Stimulated activated CD4-positive, alpha-beta T cell treated with anti-CD3 and anti-CD28 coated beads, Interleukin-12 subunit alpha, Interleukin-12 subunit beta, amount 100 ng/mL, for 24 hours (primary cell): ENCODE results near the gene IL1RN.

Experiments used
- DNase-seq, 2 experiments: peaks; one replicate each; pipeline ENCODE4 v3.0.0-alpha.2; 2020; ENCODE audit warnings: low read depth in 2 of 2

The IL1RN gene

GRCh38 chr2:113127646-113128570, 510 bp downstream of the IL1RN start:
- DNase-seq: no peak

GRCh38 chr2:113129519-113130078, 2.2 kb downstream of the IL1RN start:
- DNase-seq: no peak

DNA sequence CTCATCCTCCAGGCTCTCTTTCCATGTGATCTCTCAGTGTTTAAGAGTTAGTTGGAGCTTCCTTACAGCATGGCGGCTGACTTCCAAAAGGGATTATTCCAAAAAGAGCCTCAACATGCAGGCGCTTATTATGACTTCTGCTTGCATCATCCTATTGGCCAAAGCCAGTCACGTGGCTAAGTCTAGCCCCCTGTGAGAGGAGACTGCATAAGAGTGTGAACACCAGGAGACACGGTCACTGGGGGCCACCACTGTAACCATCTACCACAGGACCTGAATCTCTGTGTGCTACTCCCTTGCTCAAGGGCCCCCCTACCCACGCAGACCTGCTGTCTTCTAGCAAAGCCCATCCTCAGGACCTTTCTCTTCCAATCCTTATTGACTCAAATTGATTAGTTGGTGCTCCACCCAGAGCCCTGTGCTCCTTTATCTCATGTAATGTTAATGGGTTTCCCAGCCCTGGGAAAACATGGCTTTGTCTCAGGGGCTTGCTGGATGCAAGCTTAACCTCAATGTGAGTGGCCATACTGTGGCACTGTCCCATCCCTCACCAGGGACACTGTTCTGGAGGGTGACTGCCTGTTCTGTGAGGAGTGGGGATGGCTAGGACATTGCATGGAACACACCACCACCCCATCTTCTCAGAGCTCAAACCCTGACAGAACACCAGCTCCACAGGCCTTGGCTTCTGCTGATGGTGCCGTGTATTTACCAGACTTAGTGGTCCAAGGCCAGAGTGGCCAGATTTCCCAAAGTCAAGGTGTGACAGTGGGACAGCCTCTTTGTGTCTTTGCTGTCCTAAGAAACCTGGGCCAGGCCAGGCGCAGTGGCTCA, 4.2 kb downstream of the IL1RN start:
- no peak for DNase-seq

DNA sequence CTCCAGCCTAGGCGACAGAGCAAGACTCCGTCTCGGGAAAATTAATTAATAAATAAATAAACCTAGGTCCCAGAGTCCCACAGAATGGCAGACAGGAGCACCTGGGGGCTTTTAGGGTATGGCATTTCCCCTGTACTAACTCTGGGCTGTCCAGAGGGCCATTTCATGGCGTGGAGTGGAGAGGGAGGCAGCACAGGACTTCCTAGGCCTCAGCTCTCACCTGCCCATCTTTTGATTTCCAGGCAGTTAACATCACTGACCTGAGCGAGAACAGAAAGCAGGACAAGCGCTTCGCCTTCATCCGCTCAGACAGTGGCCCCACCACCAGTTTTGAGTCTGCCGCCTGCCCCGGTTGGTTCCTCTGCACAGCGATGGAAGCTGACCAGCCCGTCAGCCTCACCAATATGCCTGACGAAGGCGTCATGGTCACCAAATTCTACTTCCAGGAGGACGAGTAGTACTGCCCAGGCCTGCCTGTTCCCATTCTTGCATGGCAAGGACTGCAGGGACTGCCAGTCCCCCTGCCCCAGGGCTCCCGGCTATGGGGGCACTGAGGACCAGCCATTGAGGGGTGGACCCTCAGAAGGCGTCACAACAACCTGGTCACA, 5.1 kb downstream of the IL1RN start:
- DNase-seq: no peak

- no peak for DNase-seq
Observed at GRCh38 chr2:113133704-113134598, 6.6 kb downstream of the IL1RN start.

DNA sequence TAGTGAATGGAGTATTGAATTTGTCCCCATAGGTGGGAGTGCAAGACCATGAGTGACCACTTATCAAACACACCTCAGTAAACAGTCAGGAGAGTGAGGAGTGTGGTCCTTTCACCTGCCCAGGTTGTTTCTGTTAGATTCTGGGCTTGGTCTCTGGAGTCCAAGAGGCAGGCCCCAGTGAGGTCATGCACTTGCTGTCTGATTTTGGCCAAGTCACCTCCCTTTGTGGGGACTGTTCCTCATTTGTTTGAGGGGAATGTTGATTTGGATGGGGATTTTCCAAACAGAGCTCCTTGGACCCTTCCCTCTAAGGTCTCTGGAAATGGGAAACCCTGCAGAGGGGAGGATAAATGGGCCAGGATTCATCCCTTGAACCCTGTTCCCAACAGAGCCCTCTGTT, 7.3 kb downstream of the IL1RN start:
- DNase-seq: no peak

- no peak for DNase-seq
Observed at GRCh38 chr2:113135317-113135716, 7.9 kb downstream of the IL1RN start.

DNA sequence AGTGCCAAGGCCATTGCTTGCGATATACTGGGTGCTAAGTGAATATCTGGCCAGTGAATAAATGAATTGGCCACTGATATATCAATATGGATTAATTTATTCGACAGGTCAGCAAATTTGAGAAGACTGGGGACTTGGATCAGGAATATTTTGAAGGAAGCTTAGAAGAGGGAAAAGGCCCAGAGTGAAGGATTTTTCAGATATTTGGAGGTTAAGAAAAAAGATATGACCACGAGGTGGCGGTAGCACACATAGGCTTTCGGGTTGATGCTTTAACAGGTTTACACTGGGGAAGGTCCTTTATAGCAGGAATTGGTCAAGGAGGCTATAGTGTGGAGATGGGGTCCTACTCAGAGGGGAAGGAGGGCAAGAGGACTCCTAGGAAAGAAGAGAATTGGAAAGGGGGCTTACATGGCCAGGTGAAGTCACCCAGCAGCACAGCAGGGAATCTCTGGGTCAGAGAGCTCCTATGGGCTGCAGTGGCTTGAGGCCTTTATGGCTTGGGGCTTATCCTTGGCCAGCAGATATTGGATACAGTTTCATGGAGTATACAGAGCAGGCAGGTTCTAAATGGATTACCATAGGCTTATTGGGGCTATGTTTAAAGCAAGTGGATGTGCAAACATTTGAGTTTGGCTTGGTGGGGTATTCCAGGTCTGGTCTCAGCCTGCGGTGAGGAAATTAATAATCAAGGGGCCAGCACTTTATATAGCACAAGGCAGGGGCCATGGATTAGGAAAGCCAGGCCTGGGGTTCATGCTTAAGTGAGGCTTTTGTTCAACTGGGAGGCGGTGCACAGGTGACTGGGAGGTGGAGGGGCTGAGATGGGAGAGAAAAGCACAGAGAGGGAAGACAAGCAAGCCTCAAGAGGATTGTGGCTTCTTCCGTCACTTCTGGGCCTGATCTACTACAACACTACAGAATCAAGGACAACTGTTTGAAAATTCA, 9.7 kb downstream of the IL1RN start:
- DNase-seq: no peak

- DNase-seq: no peak
Observed at GRCh38 chr2:113137827-113138226, 10.4 kb downstream of the IL1RN start.

- DNase-seq: no peak
Observed at GRCh38 chr2:113138428-113139322, 11.3 kb downstream of the IL1RN start.

DNA sequence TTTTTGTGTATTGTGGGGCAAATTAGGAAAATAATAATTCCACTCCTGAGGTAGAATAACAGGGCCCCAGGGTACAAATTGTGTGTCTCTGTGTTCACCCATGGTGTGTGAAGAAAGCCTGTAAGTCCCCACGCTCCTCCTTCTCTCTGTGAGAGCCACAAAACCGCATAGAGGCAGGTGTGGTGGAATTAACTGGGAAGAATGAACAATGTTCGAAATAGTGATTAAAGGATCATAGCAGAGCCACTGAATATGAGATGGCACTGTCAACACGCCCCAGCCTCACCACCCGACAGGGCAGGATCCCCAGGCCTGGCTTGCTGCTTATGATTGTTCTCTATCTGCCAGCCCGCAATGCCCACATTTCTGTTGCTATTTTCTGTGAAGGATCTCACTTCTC, 14.1 kb downstream of the IL1RN start:
- DNase-seq: no peak

GRCh38 chr2:113142290-113142689, 14.9 kb downstream of the IL1RN start:
- DNase-seq: no peak

DNA sequence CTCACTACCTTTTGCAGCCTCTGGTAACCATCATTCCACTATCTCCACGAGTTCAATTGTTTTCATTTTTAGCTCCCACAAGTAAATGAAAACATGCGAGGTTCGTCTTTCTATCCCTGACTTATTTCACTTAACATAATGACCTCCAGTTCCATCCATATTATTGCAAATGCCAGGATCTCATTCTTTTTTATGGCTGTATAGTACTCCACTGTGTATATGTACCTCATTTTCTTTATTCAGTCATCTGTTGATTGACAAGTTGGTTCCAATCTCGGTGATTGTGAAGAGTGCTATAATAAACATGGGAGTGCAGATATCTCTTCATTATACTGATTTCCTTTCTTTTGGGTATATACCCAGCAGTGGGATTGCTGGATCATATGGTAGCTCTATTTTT, 16.9 kb downstream of the IL1RN start:
- DNase-seq: no peak

DNA sequence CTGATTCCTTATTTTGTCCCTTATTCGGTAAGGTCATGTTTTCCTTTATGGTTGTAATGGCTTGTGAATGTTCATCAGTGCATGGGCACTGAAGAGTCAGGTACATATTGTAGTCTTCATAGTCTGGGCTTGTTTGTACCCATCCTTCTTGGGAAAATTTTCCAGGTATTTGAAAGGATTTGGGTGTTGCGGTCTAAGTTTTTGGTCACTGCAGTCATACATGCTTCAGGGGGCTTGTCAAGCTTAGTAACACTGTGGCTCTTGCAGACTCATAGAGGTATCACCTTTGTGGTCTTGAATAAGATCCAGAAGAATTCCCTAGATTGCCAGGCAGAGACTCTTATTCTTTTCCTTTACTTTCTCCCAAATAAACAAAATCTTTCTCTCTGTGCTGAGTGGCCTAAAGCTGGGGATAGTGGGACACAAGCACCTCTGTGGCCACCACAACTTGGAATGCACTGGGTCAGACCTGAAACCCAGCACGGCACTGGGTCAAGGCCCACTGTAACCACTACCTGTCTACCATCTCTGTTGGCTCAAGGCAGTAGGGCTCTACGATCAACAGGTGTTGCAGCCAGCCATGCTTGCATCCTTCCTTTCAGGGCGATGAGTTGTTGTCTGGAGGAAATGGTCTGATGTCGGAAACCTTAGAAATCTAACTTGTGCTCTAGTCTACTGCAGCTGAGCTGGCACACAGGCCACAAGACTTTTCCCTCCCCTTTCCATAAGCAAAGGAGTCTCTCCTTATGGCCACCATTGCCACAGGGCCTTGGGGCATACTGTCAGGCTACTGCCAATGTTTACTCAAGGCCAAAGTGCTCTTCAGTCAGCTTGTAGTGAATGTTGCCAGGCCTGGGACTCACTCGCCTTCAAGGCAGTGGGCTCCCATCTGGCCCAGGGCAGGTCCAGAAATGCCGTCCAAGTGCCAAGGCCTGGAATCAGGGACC, 21.5 kb downstream of the IL1RN start:
- no peak for DNase-seq

- no peak for DNase-seq
Observed at GRCh38 chr2:113149553-113150257, 22.3 kb downstream of the IL1RN start.

GRCh38 chr2:113150258-113150601, 22.8 kb downstream of the IL1RN start:
- DNase-seq: no peak

GRCh38 chr2:113155331-113155730, 27.9 kb downstream of the IL1RN start:
- no peak for DNase-seq
